Breast epithelium (tissue), 3 donors: ENCODE data around the gene STX18.

Experiments used
- CTCF ChIP-seq, 3 donors: fragments of 450-650 bp; IDR thresholded peaks; one replicate each; pipeline ENCODE4 v1.5.1; 2016 to 2017; ENCODE audit warnings: antibody characterized with exemption in 3 of 3, mild to moderate bottlenecking in 3 of 3, moderate library complexity in 3 of 3
- POLR2A ChIP-seq: fragments of 450-650 bp; IDR thresholded peaks from one replicate; pipeline ENCODE4 v1.6.1; 2016; ENCODE audit warnings: antibody characterized with exemption, mild to moderate bottlenecking, moderate library complexity
- POLR2AphosphoS5 ChIP-seq, 3 donors: sonication (generic); formaldehyde crosslinking; IDR thresholded peaks; one replicate each; pipeline ENCODE4 v1.6.1; 2017; ENCODE audit warnings: antibody characterized with exemption in 3 of 3

GRCh38 chr4:4423706-4424498, 117.9 kb downstream of the STX18 start:
- TF ChIP-seq CTCF (IDR thresholded peaks at IDR 0.05) (no peak), POLR2A (no peak), POLR2AphosphoS5 (IDR thresholded peaks at IDR 0.05) (no peak)
